K562 (cell line): ENCODE data around the gene SLC39A7. TPM values are rescaled to one million over a fixed set of nuclear protein-coding genes. Genes with fewer than 3 reads are reported as not detected.
A peak's percentile ranks its signal among the peaks of the same experiment; 100 is the strongest.

Experiments used
- ARID4B ChIP-seq: sonication (generic); formaldehyde crosslinking; IDR thresholded peaks from 2 replicates; pipeline ENCODE4 v1.8.0; 2022; ENCODE audit warnings: mild to moderate bottlenecking, missing genetic modification reagents
- BRD4 ChIP-seq: fragments of 200-600 bp; sonication (generic); IDR thresholded peaks from 2 replicates; pipeline ENCODE4 v1.6.1; 2017; ENCODE audit warnings: inconsistent platforms
- CEBPG ChIP-seq, 3 experiments: fragments of 200-800 bp in 1 of 3; sonication (Bioruptor generic) in 1 of 3; sonication (generic) in 1 of 3; formaldehyde crosslinking in 1 of 3; IDR thresholded peaks in 2 of 3; conservative IDR thresholded peaks in 1 of 3; 2 replicates each; pipeline versions ENCODE4 v1.6.1 to v1.8.0; 2016 to 2022; ENCODE audit warnings: missing compliant biosample characterization in 2 of 3, missing genetic modification characterization in 2 of 3, mild to moderate bottlenecking in 1 of 3, missing genetic modification reagents in 1 of 3
- DPF2 ChIP-seq: fragments of 450-650 bp; IDR thresholded peaks from 2 replicates; pipeline ENCODE4 v1.6.1; 2016
- E2F6 ChIP-seq, 2 experiments: IDR thresholded peaks; 2 replicates each; pipeline ENCODE4 v1.6.1; 2011; ENCODE audit warnings: borderline replicate concordance in 1 of 2, control low read depth in 1 of 2, low read depth in 1 of 2, low read length in 1 of 2, mild to moderate bottlenecking in 1 of 2, mixed read lengths in 1 of 2, moderate library complexity in 1 of 2; ENCODE audit not compliant: insufficient read depth in 1 of 2, insufficient read length in 1 of 2, poor library complexity in 1 of 2, severe bottlenecking in 1 of 2; ENCODE audit errors: extremely low read depth in 1 of 2
- FOXO4 ChIP-seq: fragments of 450-650 bp; formaldehyde crosslinking; IDR thresholded peaks from 2 replicates; pipeline ENCODE4 v1.4.0; 2020; ENCODE audit warnings: mild to moderate bottlenecking, moderate library complexity
- HMBOX1 ChIP-seq: sonication (generic); IDR thresholded peaks from 2 replicates; pipeline ENCODE4 v1.6.1; 2016
- KAT8 ChIP-seq: fragments of 450-650 bp; IDR thresholded peaks from 2 replicates; pipeline ENCODE4 v1.6.1; 2016; ENCODE audit warnings: low read depth, mild to moderate bottlenecking
- KDM5B ChIP-seq: fragments of 200-600 bp; sonication (generic); IDR thresholded peaks from 2 replicates; pipeline ENCODE4 v1.6.1; 2012; ENCODE audit warnings: low read depth, mild to moderate bottlenecking, moderate library complexity, low read length, control low read depth, inconsistent platforms; ENCODE audit not compliant: insufficient replicate concordance
- POU5F1 ChIP-seq: fragments of 150-350 bp; IDR thresholded peaks from 2 replicates; pipeline ENCODE4 v1.6.1; 2014; ENCODE audit warnings: borderline replicate concordance, low read length, low read depth, mild to moderate bottlenecking; ENCODE audit not compliant: partially characterized antibody
- SP1 ChIP-seq: sonication (generic); formaldehyde crosslinking; IDR thresholded peaks from 2 replicates; pipeline ENCODE4 v1.8.1; 2022; ENCODE audit warnings: mild to moderate bottlenecking, missing genetic modification reagents
- TAF1 ChIP-seq: IDR thresholded peaks from 2 replicates; pipeline ENCODE4 v1.6.1; 2011; ENCODE audit warnings: mild to moderate bottlenecking, low read length, moderate library complexity; ENCODE audit not compliant: insufficient read depth, control insufficient read depth, severe bottlenecking; ENCODE audit errors: extremely low read depth
- TFAM ChIP-seq: fragments of 250-450 bp; sonication (Bioruptor Pico); conservative IDR thresholded peaks from 2 replicates; pipeline ENCODE4 v1.5.0; 2021; ENCODE audit warnings: mild to moderate bottlenecking, moderate library complexity
- ZBTB7A ChIP-seq: IDR thresholded peaks from 2 replicates; pipeline ENCODE4 v1.6.1; 2011; ENCODE audit warnings: low read depth, mild to moderate bottlenecking, low read length, moderate library complexity, borderline replicate concordance; ENCODE audit not compliant: control insufficient read depth
- ZNF436 ChIP-seq: fragments of 250-450, 450-650 bp; sonication (Bioruptor Pico); formaldehyde crosslinking; IDR thresholded peaks from 2 replicates; pipeline ENCODE4 v1.7.0; 2020; ENCODE audit warnings: mild to moderate bottlenecking
- ZNF57 ChIP-seq: fragments of 450-650 bp; formaldehyde crosslinking; IDR thresholded peaks from 2 replicates; pipeline ENCODE4 v1.4.0; 2020; ENCODE audit warnings: mild to moderate bottlenecking, moderate library complexity
- polyA plus RNA-seq, 8 experiments: library from polyadenylated mRNA; depleted of rRNA in 4 of 8; stranded (reverse) in 5 of 8; unstranded in 3 of 8; fragments of >200 nt; fragmentation: Nextera tagmentation in 2 of 8; fragmentation: Illumina TruSeq in 1 of 8; extraction: Ambion mirVana in 2 of 8; extraction: Trizol in 1 of 8; gene quantifications; 2 replicates each; pipeline versions ENCODE4 v1.2.1 to v1.2.3, GENCODE V29; 2011 to 2014; ENCODE audit warnings: inconsistent platforms in 1 of 8, missing spikeins in 1 of 8
- total RNA-seq, 7 experiments: library from RNA; depleted of rRNA in 6 of 7; stranded (reverse); fragments of >200 nt in 6 of 7; fragmentation: Illumina TruSeq in 2 of 7; extraction: Trizol in 2 of 7; gene quantifications; 2 replicates each; pipeline versions ENCODE4 v1.2.1 to v1.2.3, GENCODE V29; 2011 to 2021; ENCODE audit warnings: low replicate concordance in 1 of 7

Gene SLC39A7
- total and polyA plus RNA-seq, 9 of the 15 experiments (the other 6 are each of a cell fraction or from before 2014, with no cell fraction given) = 21.7 to 169 (median 121) TPM

GRCh38 chr6:33204415-33205190, 3.9 kb downstream of the SLC39A7 start, which contains the start of gene HSD17B8 (continued):
- TF ChIP-seq E2F6 (IDR thresholded peaks at IDR 0.05; ENCODE audit: borderline replicate concordance in 1 of 2, extremely low read depth in 1 of 2, insufficient read depth in 1 of 2, insufficient read length in 1 of 2, low read depth in 1 of 2, low read length in 1 of 2, poor library complexity in 1 of 2, severe bottlenecking in 1 of 2) (no peak), SP1 (peak; percentile 91), FOXO4 (CRISPR knock-in tag) (peak; percentile 72; the same call in 1 of the 2 replicates), ZBTB7A (0 out of 2 replicates have a peak, but pooled peaks have one; percentile 36), ZNF436 (CRISPR knock-in tag) (no peak), KDM5B (peak; percentile 81), POU5F1 (no peak), HMBOX1 (no peak), TAF1 (peak; percentile 70), ARID4B (CRISPR knock-in tag) (peak; percentile 51; the same call in 1 of the 2 replicates), BRD4 (0 out of 2 replicates have a peak, but pooled peaks have one; percentile 53), KAT8 (no peak), CEBPG (CRISPR knock-in tag; IDR thresholded peaks at IDR 0.05) (no peak), CEBPG (tag; conservative IDR thresholded peaks at IDR 0.05 in 1 of 2, IDR thresholded peaks at IDR 0.05 in 1 of 2) (no peak), TFAM (CRISPR knock-in tag) (no peak), ZNF57 (no peak), DPF2 (no peak)
